GM12878 (cell line): ENCODE measurements around the gene LCLAT1.

ENCODE experiments used
- CHD4 ChIP-seq: fragments of 200-600 bp; sonication (generic); IDR thresholded peaks from 2 replicates; pipeline ENCODE4 v1.6.1; 2016; ENCODE audit warnings: mild to moderate bottlenecking
- CTCF ChIP-seq, 3 experiments: IDR thresholded peaks in 2 of 3; conservative IDR thresholded peaks in 1 of 3; 2 replicates each; pipeline ENCODE4 v1.5.1; 2011; ENCODE audit warnings: low read depth in 3 of 3, low read length in 3 of 3, mild to moderate bottlenecking in 3 of 3, control low read depth in 2 of 3, moderate library complexity in 2 of 3, inconsistent platforms in 1 of 3, mixed read lengths in 1 of 3; ENCODE audit not compliant: control insufficient read depth in 2 of 3, insufficient read depth in 1 of 3; ENCODE audit errors: extremely low read depth in 1 of 3
- E2F8 ChIP-seq: fragments of 450-650 bp; IDR thresholded peaks from 2 replicates; pipeline ENCODE4 v1.6.1; 2018; ENCODE audit warnings: mild to moderate bottlenecking, low read depth, moderate library complexity; ENCODE audit not compliant: partially characterized antibody
- ESRRA ChIP-seq: IDR thresholded peaks from 2 replicates; pipeline ENCODE4 v1.6.1; 2012; ENCODE audit warnings: mild to moderate bottlenecking, low read length, improper control_type of control experiment
- FOS ChIP-seq: IDR thresholded peaks from 3 replicates; pipeline ENCODE4 v1.6.1; 2011; ENCODE audit warnings: borderline replicate concordance; ENCODE audit not compliant: insufficient read length; ENCODE audit errors: extremely low read depth
- GABPA ChIP-seq: IDR thresholded peaks from 2 replicates; pipeline ENCODE4 v1.6.1; 2014; ENCODE audit warnings: antibody characterized with exemption, low read depth, mild to moderate bottlenecking, inconsistent platforms
- IRF4 ChIP-seq: IDR thresholded peaks from 2 replicates; pipeline ENCODE4 v1.6.1; 2011; ENCODE audit warnings: low read depth, low read length
- POLR2A ChIP-seq: IDR thresholded peaks from 2 replicates; pipeline ENCODE4 v1.6.1; 2011; ENCODE audit warnings: low read depth, mild to moderate bottlenecking, low read length
- POLR2AphosphoS2 ChIP-seq: IDR thresholded peaks from 2 replicates; pipeline ENCODE4 v1.6.1; 2011; ENCODE audit warnings: low read depth, mild to moderate bottlenecking, low read length, improper control_type of control experiment, moderate library complexity
- RAD21 ChIP-seq: IDR thresholded peaks from 2 replicates; pipeline ENCODE4 v1.6.1; 2011; ENCODE audit warnings: mild to moderate bottlenecking, low read depth, low read length, moderate library complexity; ENCODE audit not compliant: insufficient read depth
- TAF1 ChIP-seq: IDR thresholded peaks from 2 replicates; pipeline ENCODE4 v1.6.1; 2011; ENCODE audit warnings: mild to moderate bottlenecking, low read depth, low read length, borderline replicate concordance

- TF ChIP-seq TAF1 (no peak), E2F8 (no peak), CHD4 (no peak), GABPA (no peak), CTCF (IDR thresholded peaks at IDR 0.05 in 2 of 3, conservative IDR thresholded peaks at IDR 0.05 in 1 of 3; ENCODE audit: control insufficient read depth in 2 of 3, extremely low read depth in 1 of 3, insufficient read depth in 1 of 3, low read depth in 3 of 3, low read length in 3 of 3) (no peak), RAD21 (no peak), POLR2A (no peak), ESRRA (no peak), FOS (no peak), IRF4 (no peak), POLR2AphosphoS2 (no peak)
Measured at GRCh38 chr2:30509716-30510115, 62.7 kb downstream of the LCLAT1 start.
